KMS-11 (cell line): Measurements from ENCODE around the gene SLC23A2.

Experiments used
- H2AFZ ChIP-seq: fragments of 200-600 bp; sonication (generic); 2 replicates; pipeline ENCODE4 v1.6.1; 2016; ENCODE audit warnings: antibody characterized with exemption, mixed run types, low read depth
- H3K27ac ChIP-seq: fragments of 200-600 bp; sonication (generic); 2 replicates; pipeline ENCODE4 v1.6.1; 2016; ENCODE audit warnings: mild to moderate bottlenecking, mixed run types
- H3K27me3 ChIP-seq: fragments of 200-600 bp; sonication (generic); 2 replicates; pipeline ENCODE4 v1.6.1; 2017; ENCODE audit warnings: mild to moderate bottlenecking, low read depth, mixed run types, moderate library complexity; ENCODE audit not compliant: insufficient read depth
- H3K36me3 ChIP-seq: fragments of 200-600 bp; sonication (generic); 2 replicates; pipeline ENCODE4 v1.6.1; 2017; ENCODE audit warnings: mild to moderate bottlenecking, mixed run types; ENCODE audit not compliant: insufficient read depth
- H3K4me1 ChIP-seq: fragments of 200-600 bp; sonication (generic); 2 replicates; pipeline ENCODE4 v1.6.1; 2016; ENCODE audit warnings: mild to moderate bottlenecking, low read depth, mixed run types; ENCODE audit not compliant: poor library complexity, severe bottlenecking
- H3K4me2 ChIP-seq: fragments of 200-600 bp; sonication (generic); 2 replicates; pipeline ENCODE4 v1.7.0; 2016; ENCODE audit warnings: mild to moderate bottlenecking, mixed run types
- H3K4me3 ChIP-seq: fragments of 200-600 bp; sonication (generic); IDR thresholded peaks from 2 replicates; pipeline ENCODE4 v1.6.1; 2017; ENCODE audit warnings: low read depth, low read length, mixed read lengths; ENCODE audit not compliant: insufficient read depth
- H3K79me2 ChIP-seq: fragments of 200-600 bp; sonication (generic); 2 replicates; pipeline ENCODE4 v1.6.1; 2016; ENCODE audit warnings: low read depth, mixed run types; ENCODE audit not compliant: insufficient read depth
- H3K9ac ChIP-seq: fragments of 200-600 bp; sonication (generic); 2 replicates; pipeline ENCODE4 v1.6.1; 2016; ENCODE audit warnings: mild to moderate bottlenecking, mixed run types
- H4K20me1 ChIP-seq: fragments of 200-600 bp; sonication (generic); 2 replicates; pipeline ENCODE4 v1.6.1; 2016; ENCODE audit warnings: mild to moderate bottlenecking, mixed run types; ENCODE audit not compliant: insufficient read depth
- CTCF ChIP-seq: fragments of 200-600 bp; sonication (generic); conservative IDR thresholded peaks from 2 replicates; pipeline ENCODE4 v1.6.1; 2017; ENCODE audit warnings: low read depth, mild to moderate bottlenecking, antibody characterized with exemption, low read length, moderate library complexity, mixed read lengths

SLC23A2 gene

GRCh38 chr20:4942331-4942730 lies 59.0 kb downstream of the SLC23A2 start:
- H3K4me3 ChIP-seq: no peak overlapping the region
- no peak overlapping the region for H3K27ac ChIP-seq
- H3K79me2 ChIP-seq: no peaks in the 10 kb centered on the region
- TF ChIP-seq CTCF: no peak
- no peaks in the 10 kb centered on the region for H3K4me1 ChIP-seq
- H3K36me3 ChIP-seq: no peaks in the 10 kb centered on the region
- no peaks in the 10 kb centered on the region for H4K20me1 ChIP-seq
- H3K27me3 ChIP-seq: no peaks in the 10 kb centered on the region
- H3K9ac ChIP-seq: no peak overlapping the region
- no peak overlapping the region for H2AFZ ChIP-seq
- H3K4me2 ChIP-seq: no peak overlapping the region

- no peaks in the 10 kb centered on the region for H3K4me1 ChIP-seq
- no peak for TF ChIP-seq CTCF
- H2AFZ ChIP-seq: no peak overlapping the region
- no peak overlapping the region for H3K27ac ChIP-seq
- H3K9ac ChIP-seq: no peak overlapping the region
- H3K4me2 ChIP-seq: no peak overlapping the region
- H3K27me3 ChIP-seq: no peaks in the 10 kb centered on the region
- no peaks in the 10 kb centered on the region for H3K36me3 ChIP-seq
- no peaks in the 10 kb centered on the region for H4K20me1 ChIP-seq
- H3K4me3 ChIP-seq: no peak overlapping the region
- no peaks in the 10 kb centered on the region for H3K79me2 ChIP-seq
These were observed 63.6 kb downstream of the SLC23A2 start for GRCh38 chr20:4937407-4938319.

- TF ChIP-seq CTCF: no peak
- no peak overlapping the region for H3K4me3 ChIP-seq
- H2AFZ ChIP-seq: no peak overlapping the region
- H3K36me3 ChIP-seq: no peaks in the 10 kb centered on the region
- no peaks in the 10 kb centered on the region for H4K20me1 ChIP-seq
- H3K27me3 ChIP-seq: no peaks in the 10 kb centered on the region
- H3K9ac ChIP-seq: no peak overlapping the region
- H3K79me2 ChIP-seq: no peaks in the 10 kb centered on the region
- no peak overlapping the region for H3K4me2 ChIP-seq
- H3K4me1 ChIP-seq: no peaks in the 10 kb centered on the region
- H3K27ac ChIP-seq: no peak overlapping the region
These were observed 64.4 kb downstream of the SLC23A2 start for GRCh38 chr20:4936851-4937406.

GRCh38 chr20:4936392-4936850 lies 64.9 kb downstream of the SLC23A2 start:
- H3K4me2 ChIP-seq: no peak overlapping the region
- H3K79me2 ChIP-seq: no peaks in the 10 kb centered on the region
- no peak overlapping the region for H3K4me3 ChIP-seq
- no peaks in the 10 kb centered on the region for H3K27me3 ChIP-seq
- no peaks in the 10 kb centered on the region for H3K36me3 ChIP-seq
- no peak for TF ChIP-seq CTCF
- H3K4me1 ChIP-seq: no peaks in the 10 kb centered on the region
- no peak overlapping the region for H3K27ac ChIP-seq
- no peaks in the 10 kb centered on the region for H4K20me1 ChIP-seq
- no peak overlapping the region for H2AFZ ChIP-seq
- H3K9ac ChIP-seq: no peak overlapping the region
